Prostate gland (tissue), 2 donors: Measurements from ENCODE around the gene KLHDC3. TPM values are rescaled to one million over a fixed set of nuclear protein-coding genes. Genes with fewer than 3 reads are reported as not detected.

Experiments used
- DNase-seq: peaks from one replicate; pipeline ENCODE4 v3.0.0-alpha.2; 2019; ENCODE audit warnings: low spot score
- H3K27ac ChIP-seq, 2 donors: fragments of 200-600 bp; sonication (generic); 2 replicates each; pipeline ENCODE4 v1.5.1; 2017 to 2019
- H3K27me3 ChIP-seq: fragments of 200-600 bp; sonication (generic); replicated peaks from 2 replicates; pipeline ENCODE4 v1.5.1; 2019; ENCODE audit not compliant: insufficient read depth
- H3K36me3 ChIP-seq, 2 donors: fragments of 200-600 bp; sonication (generic); 1 replicate in 1 of 2; 2 replicates in 1 of 2; pipeline versions ENCODE4 v1.5.1 to v1.8.1; 2017 to 2019
- H3K4me1 ChIP-seq: fragments of 200-600 bp; sonication (generic); replicated peaks from 2 replicates; pipeline ENCODE4 v1.5.1; 2019
- H3K4me3 ChIP-seq, 2 donors: fragments of 200-600 bp; sonication (generic); 2 replicates each; pipeline ENCODE4 v1.5.1; 2017 to 2019
- H3K9me3 ChIP-seq: fragments of 200-600 bp; sonication (generic); 2 replicates; pipeline ENCODE4 v1.5.1; 2017
- CTCF ChIP-seq, 4 experiments: fragments of 200-600 bp in 2 of 4; fragments of 450-650 bp in 2 of 4; sonication (generic) in 2 of 4; IDR thresholded peaks; 1 replicate in 3 of 4; 2 replicates in 1 of 4; pipeline ENCODE4 v1.5.1; 2016 to 2019; ENCODE audit warnings: antibody characterized with exemption in 4 of 4, mild to moderate bottlenecking in 2 of 4, moderate library complexity in 2 of 4
- POLR2A ChIP-seq: fragments of 450-650 bp; IDR thresholded peaks from one replicate; pipeline ENCODE4 v1.6.1; 2016; ENCODE audit warnings: antibody characterized with exemption, mild to moderate bottlenecking
- POLR2AphosphoS5 ChIP-seq: sonication (generic); formaldehyde crosslinking; IDR thresholded peaks from one replicate; pipeline ENCODE4 v1.6.1; 2017; ENCODE audit warnings: antibody characterized with exemption
- WGBS: methylation state at CpG from one replicate; pipeline ENCODE4 v1.1.5; 2018; 5-methylcytosine and 5-hydroxymethylcytosine counted together
- intact Hi-C: fragments of 100-400 bp; cut with DNase I; formaldehyde crosslinking; loops from one replicate; pipeline ENCODE4 v1.14.2; 2022
- total RNA-seq, 2 donors: library from RNA; depleted of rRNA; stranded (reverse); fragments of >200 nt; gene quantifications; one replicate each; pipeline ENCODE4 v1.1.0, GENCODE V29; 2016

Gene KLHDC3
- total RNA-seq, 2 donors from 2014 or later, result 138 to 148 TPM

DNA sequence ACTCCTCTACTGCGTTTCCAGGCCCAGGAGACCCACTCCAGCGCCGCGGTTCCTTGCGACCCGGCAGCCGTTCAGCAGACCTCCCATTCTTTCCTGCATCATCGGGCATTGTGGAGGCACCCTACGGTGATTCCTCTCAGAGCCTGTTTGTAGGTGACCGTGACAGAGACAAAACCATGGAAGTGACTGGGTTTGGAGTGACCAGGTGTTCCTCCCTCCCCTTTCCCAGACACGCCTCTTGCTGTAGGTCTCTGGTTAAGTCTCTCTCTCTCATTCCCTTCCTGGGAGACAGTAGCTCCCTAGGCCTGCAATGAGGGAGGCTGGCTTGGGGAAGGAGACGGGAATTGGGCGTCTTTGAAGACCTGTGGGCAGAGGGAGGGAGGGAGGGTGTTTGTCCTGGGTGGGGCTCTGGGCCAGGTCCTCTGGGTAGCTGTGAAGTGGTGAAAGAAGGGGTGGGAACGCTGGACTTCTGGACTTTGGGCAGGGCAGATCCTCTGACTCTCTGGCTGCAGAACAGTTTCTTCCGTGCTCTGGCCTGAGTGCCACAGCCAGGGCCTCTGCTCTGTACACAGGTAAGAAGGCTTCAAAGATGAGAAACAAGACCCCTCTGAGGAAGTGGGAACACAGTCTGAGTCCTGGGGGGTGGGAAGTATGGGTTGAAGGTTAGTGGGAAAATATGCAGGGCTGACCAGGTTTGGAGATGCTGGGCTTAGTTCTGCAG is 46.1 kb downstream of the KLHDC3 start:
- no peaks in the 10 kb centered on the region for H3K9me3 ChIP-seq
- intact Hi-C loops, result loop anchor here (10.0 kb wide), 1 partner anchor 45 kb away; the partner anchor contains the start of genes KLHDC3 and MEA1
- peaks cover 16% of the 10 kb centered on the region for H3K4me1 ChIP-seq
- TF ChIP-seq CTCF (IDR thresholded peaks at IDR 0.05) (no peak), POLR2AphosphoS5 (no peak), POLR2A (no peak)
- H3K27ac ChIP-seq, result peak overlapping the region; percentile 92
- peak overlapping the region; percentile 62 to 91 for H3K4me3 ChIP-seq
- DNase-seq, result peak; percentile 31
- no peaks in the 10 kb centered on the region for H3K27me3 ChIP-seq
- peaks cover 0 to 6% of the 10 kb centered on the region in 2 donors for H3K36me3 ChIP-seq
- 7% methylated on average over 15 of the region's 15 CpGs for WGBS

GRCh38 chr6:43060755-43061633 is 46.9 kb downstream of the KLHDC3 start:
- WGBS, result 79% methylated on average over 12 of the region's 12 CpGs
- H3K4me1 ChIP-seq, result peaks cover 16% of the 10 kb centered on the region
- H3K27ac ChIP-seq, result peak overlapping the region; percentile 92
- DNase-seq, result no peak
- H3K27me3 ChIP-seq, result no peaks in the 10 kb centered on the region
- intact Hi-C loops, result loop anchor here (10.0 kb wide), 1 partner anchor 46 kb away; the partner anchor contains the start of genes KLHDC3 and MEA1
- H3K36me3 ChIP-seq, result peaks cover 4 to 6% of the 10 kb centered on the region in 2 donors
- peak overlapping the region in 1 of 2 donors; percentile 91 for H3K4me3 ChIP-seq
- TF ChIP-seq POLR2AphosphoS5 (no peak), CTCF (IDR thresholded peaks at IDR 0.05) (no peak), POLR2A (no peak)
- no peaks in the 10 kb centered on the region for H3K9me3 ChIP-seq

GRCh38 chr6:43061861-43062260 is 47.8 kb downstream of the KLHDC3 start:
- intact Hi-C loops, result loop anchor here (10.0 kb wide), 1 partner anchor 47 kb away; the partner anchor contains the start of genes KLHDC3 and MEA1
- no peak for TF ChIP-seq POLR2AphosphoS5
- no peaks in the 10 kb centered on the region for H3K9me3 ChIP-seq
- peaks cover 16% of the 10 kb centered on the region for H3K4me1 ChIP-seq
- 64% methylated on average over 2 of the region's 2 CpGs for whole genome bisulfite sequencing
- no peak overlapping the region for H3K4me3 ChIP-seq
- H3K36me3 ChIP-seq, result peaks cover 4 to 9% of the 10 kb centered on the region in 2 donors
- H3K27ac ChIP-seq, result no peak overlapping the region
- no peak for DNase-seq
- H3K27me3 ChIP-seq, result no peaks in the 10 kb centered on the region

GRCh38 chr6:43062818-43063217 is 48.8 kb downstream of the KLHDC3 start:
- TF ChIP-seq POLR2AphosphoS5 (no peak), POLR2A (no peak), CTCF (IDR thresholded peaks at IDR 0.05) (no peak)
- H3K36me3 ChIP-seq, result peaks cover 4 to 9% of the 10 kb centered on the region in 2 donors
- intact Hi-C loops, result loop anchor here (10.0 kb wide), 1 partner anchor 48 kb away; the partner anchor contains the start of genes KLHDC3 and MEA1

DNA sequence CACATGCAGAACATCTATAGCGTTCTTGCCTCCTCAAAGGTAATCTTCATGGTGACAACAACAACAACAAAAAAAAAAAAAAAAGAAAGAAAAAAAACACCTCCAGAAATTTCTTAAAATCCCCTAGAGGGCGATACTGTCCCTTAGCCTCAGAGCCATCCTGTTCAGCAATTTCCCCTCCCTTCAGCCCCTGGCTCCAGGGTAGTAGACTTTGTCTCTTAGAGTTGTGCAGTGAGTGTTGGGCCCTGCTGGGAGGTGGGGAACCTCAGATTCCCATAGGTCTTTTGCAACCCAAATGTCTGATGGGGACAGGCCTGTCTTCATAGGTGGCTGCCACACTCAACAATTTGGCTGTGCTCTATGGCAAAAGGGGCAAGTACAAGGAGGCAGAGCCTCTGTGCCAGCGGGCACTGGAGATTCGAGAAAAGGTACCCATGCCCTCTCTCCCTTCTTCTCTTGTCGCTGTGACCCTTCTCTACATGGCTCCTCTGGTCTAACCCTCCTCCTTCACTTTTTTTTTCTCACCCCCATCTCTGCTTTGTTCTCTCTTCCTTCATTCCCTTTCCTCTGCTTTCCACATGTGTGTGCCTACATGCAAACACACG is 56.1 kb downstream of the KLHDC3 start:
- Histone ChIP-seq H3K4me1 (no peaks in the 10 kb centered on the region), H3K4me3 (no peak overlapping the region), H3K9me3 (no peaks in the 10 kb centered on the region), H3K27me3 (no peaks in the 10 kb centered on the region), H3K27ac (no peak overlapping the region), H3K36me3 (peaks cover 4 to 9% of the 10 kb centered on the region in 2 donors)
- no peak for DNase-seq
- TF ChIP-seq POLR2A, result no peak
- peak; percentile 10 to 49 (median 38) for TF ChIP-seq CTCF (IDR thresholded peaks at IDR 0.05)
- TF ChIP-seq POLR2AphosphoS5, result no peak
- WGBS, result 54% methylated on average over 6 of the region's 6 CpGs
- intact Hi-C loops, result no loop called here

More at GRCh38 chr6:43062818-43063217, 48.8 kb downstream of the KLHDC3 start:
- Histone ChIP-seq H3K4me1 (peaks cover 14% of the 10 kb centered on the region), H3K4me3 (no peak overlapping the region), H3K9me3 (no peaks in the 10 kb centered on the region), H3K27ac (no peak overlapping the region), H3K27me3 (no peaks in the 10 kb centered on the region)
- no peak for DNase-seq
- WGBS, result 96% methylated on average over 12 of the region's 12 CpGs
